Thoracic aorta endothelial cell (primary cell): Measurements from ENCODE around the gene LEMD3. TPM values are rescaled to one million over a fixed set of nuclear protein-coding genes. Genes with fewer than 3 reads are reported as not detected.

Source experiments
- total RNA-seq: library from RNA; depleted of rRNA; stranded (reverse); fragments of >200 nt; gene quantifications from 2 replicates; pipeline ENCODE4 v1.2.3, GENCODE V29; 2012

Gene LEMD3
- 36.7 and 39.1 TPM in 2 replicates for total RNA-seq

GRCh38 chr12:65169320-65170208, at the start of gene LEMD3:
LEMD3 (plus strand) TSS chr12:65169583; CDS start chr12:65169597, 14 bp downstream.

DNA sequence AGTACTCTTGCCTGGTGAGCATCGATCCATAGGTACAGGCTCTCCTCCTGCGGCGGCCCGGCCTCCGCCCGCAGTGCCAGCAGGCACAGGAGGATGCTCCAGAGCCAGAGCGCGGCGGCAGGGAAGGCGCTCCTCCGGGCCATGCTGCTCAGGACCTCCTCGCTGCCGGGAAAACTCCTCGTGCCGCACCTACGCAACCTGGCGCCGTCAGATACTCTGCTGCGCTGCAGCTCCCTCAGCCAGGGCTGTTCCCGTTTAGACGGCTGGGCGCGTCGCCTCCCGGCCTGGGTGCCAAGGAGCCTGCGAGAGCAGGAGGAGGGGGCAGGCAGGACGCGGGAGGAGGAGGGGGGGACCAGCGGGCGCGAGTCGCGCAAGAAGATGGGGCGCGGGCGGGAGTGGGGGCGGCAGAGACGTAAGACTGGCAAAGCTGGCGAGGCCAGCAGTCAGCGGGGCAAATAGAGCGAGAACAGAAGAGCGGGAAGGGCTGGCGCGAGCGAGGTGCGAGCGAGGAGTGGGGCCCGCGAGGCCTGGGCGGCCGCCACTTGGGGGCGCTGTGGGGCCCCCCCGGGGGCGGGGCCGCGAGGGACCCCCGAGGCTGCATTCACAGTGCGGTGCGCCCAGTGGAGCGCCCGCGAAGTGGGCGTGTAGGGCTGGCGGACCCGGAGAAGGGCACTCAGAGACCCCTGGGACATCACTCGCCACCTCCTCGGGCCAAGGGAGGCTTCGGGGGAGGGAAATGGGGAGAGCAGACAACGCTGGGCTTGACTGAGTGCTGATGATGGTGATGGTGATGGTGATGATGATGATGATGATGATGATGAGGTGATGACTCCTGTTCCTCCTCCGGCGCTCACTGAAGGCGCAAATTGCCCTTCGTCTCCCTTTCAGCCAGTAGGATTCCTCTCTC, 48.1 kb upstream of the LEMD3 start, which contains the start of gene WIF1:
WIF1 (minus strand) TSS at position 257 of the 907 bp plus-strand sequence; CDS start at position 143, 114 bp downstream.

DNA sequence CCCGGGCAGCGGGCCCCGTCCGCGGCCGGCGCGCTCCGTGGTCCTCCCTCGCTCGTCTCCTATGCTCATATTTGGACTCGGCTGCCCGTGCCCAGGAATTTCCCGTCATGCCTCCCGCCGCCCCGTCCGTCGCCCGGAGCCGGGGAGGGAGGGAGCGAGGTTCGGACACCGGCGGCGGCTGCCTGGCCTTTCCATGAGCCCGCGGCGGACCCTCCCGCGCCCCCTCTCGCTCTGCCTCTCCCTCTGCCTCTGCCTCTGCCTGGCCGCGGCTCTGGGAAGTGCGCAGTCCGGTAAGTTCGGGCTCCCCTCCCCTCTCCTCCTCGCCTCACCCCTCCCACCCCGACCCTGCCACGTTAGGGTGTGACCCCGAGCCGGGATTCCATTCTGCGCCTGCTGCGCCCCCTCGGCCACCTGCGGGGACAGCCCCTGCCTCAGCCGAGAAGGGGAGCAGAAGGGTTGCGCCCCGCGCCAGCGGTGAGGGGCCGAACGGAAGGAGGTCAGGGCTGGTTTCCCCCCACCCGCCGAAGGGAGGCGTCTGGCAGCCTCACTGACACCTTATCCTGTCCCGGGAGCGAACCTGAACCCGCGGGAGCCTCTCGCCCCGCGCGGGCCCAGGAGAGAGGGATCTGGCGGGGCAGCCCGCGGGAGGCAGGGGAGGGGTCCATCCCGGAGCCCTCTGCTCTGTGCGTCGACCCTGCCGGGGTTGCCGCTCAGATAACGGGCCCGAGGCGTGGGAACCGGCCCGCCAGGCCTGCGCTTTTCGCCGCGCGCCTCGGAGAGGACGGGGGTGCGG, 109.4 kb downstream of the LEMD3 start, which contains the start of gene MSRB3:
MSRB3 (plus strand) TSS at position 108 of the 793 bp plus-strand sequence. CDS start 29,897 bp downstream, outside the sequence.

Other genes starting within 250 kb of the LEMD3 start
- not detected in 2 replicates for gene WIF1, start 48.3 kb upstream of the LEMD3 start, total RNA-seq
- gene MSRB3, start 109.1 kb downstream of the LEMD3 start, total RNA-seq = 44.4 and 58.2 TPM in 2 replicates